Tibial nerve (tissue), 4 donors: Measurements from ENCODE around the gene ANKS6. TPM values are rescaled to one million over a fixed set of nuclear protein-coding genes. Genes with fewer than 3 reads are reported as not detected.

Experiments used
- DNase-seq, 2 donors: peaks; one replicate each; pipeline ENCODE4 v3.0.0-alpha.2; 2019; ENCODE audit warnings: low spot score in 2 of 2
- H3K27ac ChIP-seq, 4 donors: fragments of 200-600 bp; sonication (generic) in 3 of 4; one replicate each; pipeline ENCODE4 v1.5.1; 2017 to 2019; ENCODE audit warnings: mild to moderate bottlenecking in 1 of 4
- H3K27me3 ChIP-seq, 2 donors: fragments of 200-600 bp; sonication (generic) in 1 of 2; one replicate each; pipeline versions ENCODE4 v1.5.1 to v1.6.0; 2017 to 2019
- H3K36me3 ChIP-seq, 3 donors: fragments of 200-600 bp; sonication (generic); one replicate each; pipeline ENCODE4 v1.5.1; 2018 to 2019
- H3K4me1 ChIP-seq, 4 donors: fragments of 200-600 bp; sonication (generic) in 3 of 4; one replicate each; pipeline ENCODE4 v1.5.1; 2017 to 2019
- H3K4me3 ChIP-seq, 4 donors: fragments of 200-600 bp; sonication (generic) in 3 of 4; one replicate each; pipeline ENCODE4 v1.5.1; 2017 to 2019; ENCODE audit warnings: mild to moderate bottlenecking in 1 of 4, moderate library complexity in 1 of 4
- H3K9me3 ChIP-seq, 4 donors: fragments of 200-600 bp; sonication (generic) in 3 of 4; one replicate each; pipeline ENCODE4 v1.5.1; 2017 to 2019
- EP300 ChIP-seq, 2 donors: sonication (generic); formaldehyde crosslinking; IDR thresholded peaks; one replicate each; pipeline ENCODE4 v1.6.1; 2017; ENCODE audit warnings: antibody characterized with exemption in 2 of 2, mild to moderate bottlenecking in 1 of 2
- POLR2A ChIP-seq, 2 donors: fragments of 450-650 bp; IDR thresholded peaks; one replicate each; pipeline ENCODE4 v1.6.1; 2017; ENCODE audit warnings: antibody characterized with exemption in 2 of 2, mild to moderate bottlenecking in 2 of 2, moderate library complexity in 2 of 2
- WGBS, 2 donors: methylation state at CpG; one replicate each; pipeline ENCODE4 v1.1.5; 2018; 5-methylcytosine and 5-hydroxymethylcytosine counted together
- total RNA-seq, 4 donors: library from RNA; depleted of rRNA; stranded (reverse); fragments of >200 nt; gene quantifications; one replicate each; pipeline ENCODE4 v1.1.0, GENCODE V29; 2016
- TF ChIP-seq, protein P1 (sequence below), 5 experiments: fragments of 200-600 bp in 3 of 5; fragments of 450-650 bp in 2 of 5; sonication (generic) in 3 of 5; IDR thresholded peaks; one replicate each; pipeline ENCODE4 v1.5.1; 2016 to 2019; ENCODE audit warnings: antibody characterized with exemption in 5 of 5, mild to moderate bottlenecking in 3 of 5, moderate library complexity in 2 of 5

ANKS6 gene
- total RNA-seq, 4 donors from 2014 or later: 13.8 to 46.2 (median 27.9) TPM

GRCh38 chr9:98712987-98713386 is 83.4 kb downstream of the ANKS6 start:
- no peak overlapping the region for H3K4me3 ChIP-seq
- H3K27ac ChIP-seq: no peak overlapping the region
- peaks cover 0 to 14% (median 0%) of the 10 kb centered on the region in 4 donors for H3K4me1 ChIP-seq
- no peaks in the 10 kb centered on the region for H3K9me3 ChIP-seq
- peaks cover 0 to 37% of the 10 kb centered on the region in 2 donors for H3K27me3 ChIP-seq
- no peaks in the 10 kb centered on the region for H3K36me3 ChIP-seq
- no peak for DNase-seq
- TF ChIP-seq POLR2A (IDR thresholded peaks at IDR 0.05): no peak
- no peak for TF ChIP-seq EP300 (IDR thresholded peaks at IDR 0.05)

DNA sequence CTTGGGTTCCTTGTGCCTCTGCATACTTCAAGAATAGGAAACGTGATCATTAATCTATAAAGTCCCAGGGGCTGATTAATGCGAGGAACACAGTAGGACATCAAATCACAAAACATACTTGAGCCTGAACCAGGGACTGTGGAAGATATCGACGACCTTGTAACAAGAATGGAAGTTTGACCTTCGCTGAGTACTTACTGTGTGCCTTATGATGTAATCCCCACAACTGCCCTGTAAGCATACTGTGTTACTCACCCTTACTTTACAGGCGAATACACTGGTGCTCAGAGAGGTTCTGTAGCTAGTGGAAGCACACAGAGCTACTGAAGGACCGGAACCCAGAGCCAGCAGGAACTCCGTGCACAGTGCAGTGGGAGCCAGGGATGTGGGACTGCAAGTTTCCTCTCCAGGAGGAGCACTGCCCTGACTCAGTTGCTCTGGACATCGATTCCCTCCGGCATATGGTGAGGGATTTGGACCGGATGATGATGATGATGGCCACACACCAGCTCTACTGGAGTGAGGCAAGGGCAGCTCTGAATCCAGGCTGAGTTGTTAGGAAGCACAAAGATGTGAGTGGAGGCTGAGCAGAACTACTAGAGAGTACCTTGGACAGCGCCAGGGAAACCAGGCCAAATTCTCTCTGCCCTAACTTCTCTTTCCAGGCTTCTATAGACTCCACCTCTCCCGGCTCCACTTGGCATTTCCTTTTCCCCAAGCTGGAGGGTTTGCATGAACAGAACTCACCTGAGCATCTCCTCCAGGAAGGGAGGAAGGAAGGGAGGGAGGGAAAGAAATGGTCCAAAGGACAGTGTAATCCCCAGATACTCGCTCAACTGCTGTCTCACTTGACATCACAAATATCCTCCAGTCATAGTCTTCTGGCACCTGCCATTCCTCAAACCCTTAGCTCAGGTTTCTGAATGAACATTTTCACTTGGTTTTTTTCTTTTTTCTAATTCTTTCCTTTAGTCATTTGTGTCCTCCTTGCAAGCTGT is 86.1 kb downstream of the ANKS6 start:
- peaks cover 0 to 64% of the 10 kb centered on the region in 2 donors for H3K27me3 ChIP-seq
- no peak overlapping the region for H3K27ac ChIP-seq
- 58 to 65% methylated on average over 14 of the region's 14 CpGs for WGBS, 2 donors

GRCh38 chr9:98708933-98709911 is 87.1 kb downstream of the ANKS6 start, which contains the start of gene GABBR2:
TSS of gene GABBR2 (minus strand) at chr9:98708935. CDS start at chr9:98708737, 198 bp downstream.
- H3K27me3 ChIP-seq: peaks cover 0 to 73% of the 10 kb centered on the region in 2 donors
- no peak for DNase-seq

More for the DNA sequence above, 86.1 kb downstream of the ANKS6 start:
- TF ChIP-seq EP300 (IDR thresholded peaks at IDR 0.05): no peak
- no peak for TF ChIP-seq POLR2A (IDR thresholded peaks at IDR 0.05)
- TF ChIP-seq, protein P1, sequence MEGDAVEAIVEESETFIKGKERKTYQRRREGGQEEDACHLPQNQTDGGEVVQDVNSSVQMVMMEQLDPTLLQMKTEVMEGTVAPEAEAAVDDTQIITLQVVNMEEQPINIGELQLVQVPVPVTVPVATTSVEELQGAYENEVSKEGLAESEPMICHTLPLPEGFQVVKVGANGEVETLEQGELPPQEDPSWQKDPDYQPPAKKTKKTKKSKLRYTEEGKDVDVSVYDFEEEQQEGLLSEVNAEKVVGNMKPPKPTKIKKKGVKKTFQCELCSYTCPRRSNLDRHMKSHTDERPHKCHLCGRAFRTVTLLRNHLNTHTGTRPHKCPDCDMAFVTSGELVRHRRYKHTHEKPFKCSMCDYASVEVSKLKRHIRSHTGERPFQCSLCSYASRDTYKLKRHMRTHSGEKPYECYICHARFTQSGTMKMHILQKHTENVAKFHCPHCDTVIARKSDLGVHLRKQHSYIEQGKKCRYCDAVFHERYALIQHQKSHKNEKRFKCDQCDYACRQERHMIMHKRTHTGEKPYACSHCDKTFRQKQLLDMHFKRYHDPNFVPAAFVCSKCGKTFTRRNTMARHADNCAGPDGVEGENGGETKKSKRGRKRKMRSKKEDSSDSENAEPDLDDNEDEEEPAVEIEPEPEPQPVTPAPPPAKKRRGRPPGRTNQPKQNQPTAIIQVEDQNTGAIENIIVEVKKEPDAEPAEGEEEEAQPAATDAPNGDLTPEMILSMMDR (IDR thresholded peaks at IDR 0.05): no peak
- Histone ChIP-seq H3K4me1 (peaks cover 0 to 30% (median 5%) of the 10 kb centered on the region in 4 donors), H3K4me3 (no peak overlapping the region), H3K9me3 (no peaks in the 10 kb centered on the region), H3K36me3 (no peaks in the 10 kb centered on the region)
- no peak for DNase-seq

DNA sequence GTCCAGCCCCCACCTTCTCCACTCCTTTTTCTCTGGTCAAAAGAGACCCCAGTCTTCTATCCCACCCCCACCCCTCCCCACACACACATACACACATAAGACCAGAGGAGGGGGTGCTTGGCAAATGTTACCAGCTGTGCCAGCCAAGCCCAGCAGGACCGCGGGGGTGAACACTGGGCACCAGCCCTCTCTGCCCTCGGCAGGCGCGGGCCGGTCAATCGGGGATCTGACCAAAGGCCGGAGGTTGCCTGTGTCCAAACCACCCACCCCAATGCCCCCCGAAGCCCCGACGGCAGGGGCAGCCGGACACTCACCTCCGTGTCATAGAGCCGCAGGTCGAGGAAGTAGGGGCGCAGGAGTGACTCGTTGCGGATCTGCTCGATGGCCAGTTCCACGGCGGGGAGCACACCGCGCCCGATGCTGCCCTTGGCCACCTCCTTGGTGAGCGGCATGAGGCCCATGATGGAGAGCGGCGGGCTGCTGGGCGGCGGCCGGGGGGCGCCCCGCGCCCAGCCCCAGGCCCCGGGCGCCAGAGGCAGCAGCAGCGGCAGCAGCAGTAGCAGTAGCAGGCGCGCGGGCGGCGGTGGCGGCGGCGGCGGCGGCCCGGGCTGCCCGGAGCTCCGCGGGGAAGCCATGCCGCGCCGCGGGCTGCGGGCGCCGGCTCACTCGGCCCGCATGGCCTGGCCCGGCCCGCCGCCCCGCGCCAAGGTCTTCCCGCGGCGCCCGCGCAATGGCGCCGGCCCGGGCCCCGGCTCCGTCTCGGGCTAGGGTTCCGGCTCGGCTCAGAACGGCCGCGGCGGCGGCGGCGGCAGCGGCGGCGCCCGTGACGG is 88.0 kb downstream of the ANKS6 start:
- H3K4me3 ChIP-seq: peak overlapping the region in 1 of 4 donors; percentile 44

More at GRCh38 chr9:98708933-98709911, 87.1 kb downstream of the ANKS6 start, which contains the start of gene GABBR2:
- 2 to 3% methylated on average over 27 to 92 of the region's 111 CpGs for WGBS, 2 donors
- no peak within 1 kb of the TSS for H3K27ac ChIP-seq
- TF ChIP-seq EP300 (IDR thresholded peaks at IDR 0.05) (no peak), POLR2A (IDR thresholded peaks at IDR 0.05) (no peak)
- TF ChIP-seq, protein P1 (IDR thresholded peaks at IDR 0.05): no peak
- H3K4me1 ChIP-seq: peaks cover 0 to 30% (median 5%) of the 10 kb centered on the region in 4 donors
- H3K4me3 ChIP-seq: peak within 1 kb of the TSS in 1 of 4 donors; percentile 44
- H3K36me3 ChIP-seq: no peaks in the 10 kb centered on the region
- H3K9me3 ChIP-seq: no peaks in the 10 kb centered on the region

More for the DNA sequence above, 88.0 kb downstream of the ANKS6 start:
- Histone ChIP-seq H3K4me1 (peaks cover 0 to 30% (median 5%) of the 10 kb centered on the region in 4 donors), H3K36me3 (no peaks in the 10 kb centered on the region), H3K27me3 (peaks cover 0 to 74% of the 10 kb centered on the region in 2 donors), H3K9me3 (no peaks in the 10 kb centered on the region), H3K27ac (no peak overlapping the region)
- DNase-seq: no peak
- TF ChIP-seq, protein P1 (IDR thresholded peaks at IDR 0.05): no peak
- no peak for TF ChIP-seq EP300 (IDR thresholded peaks at IDR 0.05)
- TF ChIP-seq POLR2A (IDR thresholded peaks at IDR 0.05): no peak
- 3 to 11% methylated on average over 9 to 24 of the region's 89 CpGs for WGBS, 2 donors
